Activated naive CD4-positive, alpha-beta T cell treated with anti-CD3 and anti-CD28 coated beads, Interleukin-2, amount 50 U/mL, for 72 hours (primary cell): ENCODE data around the gene SPTLC1. TPM values are rescaled to one million over a fixed set of nuclear protein-coding genes. Genes with fewer than 3 reads are reported as not detected.
"Not testable (repeated sequence)": the region's sequence is repeated elsewhere in the genome, so short reads cannot be mapped to it uniquely, and the experiment has no call there.

ENCODE experiments used
- ATAC-seq, 2 donors: fragments of 150-1000 bp; cut with Tn5 transposase; 2 replicates each; pipeline ENCODE4 v1.10.0; 2021; ENCODE audit warnings: mild to moderate bottlenecking in 2 of 2, moderate library complexity in 2 of 2
- DNase-seq, 2 donors: peaks; one replicate each; pipeline ENCODE4 v3.0.0; 2021 to 2022; ENCODE audit warnings: low spot score in 2 of 2
- H3K27ac Mint-ChIP-seq, 2 donors: one replicate each; pipeline ENCODE4 v1.8.0; 2022; ENCODE audit warnings: mild to moderate bottlenecking in 2 of 2, mixed read lengths in 2 of 2
- H3K36me3 Mint-ChIP-seq, 2 donors: one replicate each; pipeline ENCODE4 v1.8.0; 2022; ENCODE audit warnings: mixed read lengths in 2 of 2
- H3K9me3 Mint-ChIP-seq, 2 donors: one replicate each; pipeline ENCODE4 v1.8.0; 2022; ENCODE audit warnings: mixed read lengths in 2 of 2
- total RNA-seq, 2 donors: library from RNA; stranded (reverse); gene quantifications; one replicate each; pipeline ENCODE4 v1.2.3, GENCODE V29; 2022

The SPTLC1 gene
- total RNA-seq, 2 donors from 2014 or later: 49.8 to 52.3 TPM

DNA sequence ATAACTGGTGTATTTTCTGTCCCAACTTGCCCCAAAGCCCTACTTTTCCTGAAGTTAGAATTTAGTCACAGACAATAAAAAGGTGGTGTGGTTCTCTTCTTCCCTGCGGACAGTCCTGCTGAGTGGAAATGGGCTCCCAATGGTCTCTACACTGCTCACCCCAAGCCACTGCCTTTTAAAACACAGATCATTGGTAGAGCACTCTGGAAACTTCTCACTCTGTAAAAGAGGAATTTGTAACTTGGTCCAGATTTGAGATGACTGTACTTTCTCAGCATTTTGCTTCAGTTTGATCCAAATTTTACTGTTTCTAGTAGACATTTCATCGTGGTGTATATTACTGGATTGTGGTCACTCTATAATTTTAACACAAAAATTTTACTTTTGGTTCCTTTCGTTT, 84.8 kb downstream of the SPTLC1 start:
- DNase-seq: no peak
- H3K9me3 Mint-ChIP-seq: no peaks in the 10 kb centered on the region
- H3K27ac Mint-ChIP-seq: peak overlapping the region in 1 of 2 donors; percentile 61
- peaks cover 8 to 15% of the 10 kb centered on the region in 2 donors for H3K36me3 Mint-ChIP-seq
- ATAC-seq: no peak

DNA sequence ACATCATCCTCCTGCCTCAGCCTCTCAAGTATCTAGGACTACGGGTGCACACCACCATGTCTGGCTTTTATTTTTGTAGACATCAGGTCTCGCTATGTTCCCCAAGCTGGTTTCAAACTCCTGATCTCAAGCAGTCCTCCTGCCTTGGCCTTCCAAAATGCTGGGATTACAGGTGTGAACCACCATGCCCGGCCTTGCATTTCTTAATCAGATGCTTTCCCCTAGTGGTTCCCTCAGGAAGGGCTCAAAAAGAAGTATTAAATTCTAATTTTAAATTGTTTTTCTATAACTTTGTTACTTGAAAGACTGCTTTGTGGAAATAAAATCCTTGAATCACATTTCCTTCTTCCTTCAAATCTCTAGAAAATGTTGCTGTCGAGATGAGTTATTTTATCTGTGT, 85.7 kb downstream of the SPTLC1 start:
- peak overlapping the region in 1 of 2 donors; percentile 61 for H3K27ac Mint-ChIP-seq
- ATAC-seq (no peak), DNase-seq (no peak)
- peaks cover 8 to 13% of the 10 kb centered on the region in 2 donors for H3K36me3 Mint-ChIP-seq
- no peaks in the 10 kb centered on the region for H3K9me3 Mint-ChIP-seq

DNA sequence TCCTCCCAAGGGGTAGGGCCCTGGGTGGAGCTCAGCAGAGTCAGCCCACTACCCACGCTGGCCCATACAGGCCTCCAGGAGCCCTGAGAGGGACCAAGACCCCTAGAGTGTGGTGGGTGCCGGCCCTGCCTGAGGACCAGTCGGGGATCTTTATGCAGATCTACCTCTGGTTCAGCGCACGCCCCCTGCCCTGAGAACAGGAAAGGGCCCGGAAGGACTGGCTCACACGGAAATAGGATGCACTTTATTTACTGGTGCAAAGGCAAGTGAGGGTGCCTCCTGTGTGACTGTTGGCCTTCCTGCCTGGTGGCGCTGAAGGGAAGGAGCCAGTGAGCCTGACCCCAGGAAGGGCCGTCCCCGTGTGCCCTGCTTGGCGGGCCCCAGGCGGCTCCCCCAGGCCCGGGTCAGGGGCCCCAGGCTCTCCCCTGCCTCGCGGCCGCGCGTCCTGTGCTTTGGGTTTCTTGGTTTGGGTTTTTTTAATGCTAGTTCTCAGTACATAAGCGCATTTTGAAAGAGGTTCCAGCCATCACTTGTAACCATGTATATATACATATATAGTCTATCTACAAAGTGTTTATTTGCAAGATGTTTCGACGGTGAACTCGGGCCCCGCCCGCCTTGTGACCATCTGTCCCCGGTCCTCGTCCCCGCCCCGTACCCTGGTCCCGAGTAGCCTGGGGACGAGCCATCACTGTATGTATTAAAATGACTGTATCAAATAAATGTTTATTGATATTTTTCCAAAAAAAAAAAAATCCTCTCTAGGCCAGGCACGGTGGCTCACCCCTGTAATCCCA, 88.8 kb downstream of the SPTLC1 start:
- no peak for DNase-seq
- H3K36me3 Mint-ChIP-seq: peaks cover 0 to 8% of the 10 kb centered on the region in 2 donors
- peak in 1 of 2 donors; percentile 18 for ATAC-seq
- H3K27ac Mint-ChIP-seq: no peak overlapping the region
- H3K9me3 Mint-ChIP-seq: peaks cover 0 to 6% of the 10 kb centered on the region in 2 donors

DNA sequence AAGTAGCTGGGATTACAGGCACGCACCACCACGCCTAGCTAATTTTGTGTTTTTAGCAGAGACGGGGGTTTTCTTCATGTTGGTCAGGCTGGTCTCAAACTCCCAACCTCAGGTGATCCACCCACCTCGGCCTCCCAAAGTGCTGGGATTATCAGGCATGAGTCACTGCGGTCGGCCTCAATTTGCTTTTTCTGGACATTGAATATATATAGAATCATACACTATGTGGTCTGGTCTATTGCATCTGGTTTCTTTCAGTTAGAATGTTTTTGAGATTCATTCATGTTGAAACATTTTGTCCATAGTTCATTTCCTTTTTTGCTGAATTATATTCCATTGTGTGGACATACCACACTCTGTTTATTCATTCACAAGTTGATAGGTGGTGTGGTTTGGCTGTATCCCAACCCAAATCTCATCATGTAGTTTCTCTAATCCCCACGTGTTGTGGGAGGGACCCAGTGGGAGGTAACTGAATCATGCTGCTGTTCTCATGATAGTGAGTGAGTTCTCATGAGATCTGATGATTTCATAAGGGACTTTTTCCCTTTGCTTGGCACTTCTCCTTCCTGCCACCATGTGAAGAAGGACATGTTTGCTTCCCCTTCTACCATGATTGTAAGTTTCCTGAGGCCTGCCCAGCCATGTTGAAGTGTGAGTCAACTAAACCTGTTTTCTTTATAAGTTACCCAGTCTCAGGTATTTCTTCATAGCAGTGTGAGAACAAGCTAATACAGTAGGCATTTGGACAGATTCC, 93.2 kb downstream of the SPTLC1 start:
- H3K9me3 Mint-ChIP-seq: not testable (repeated sequence)
- peak; percentile 30 to 64 for ATAC-seq

DNA sequence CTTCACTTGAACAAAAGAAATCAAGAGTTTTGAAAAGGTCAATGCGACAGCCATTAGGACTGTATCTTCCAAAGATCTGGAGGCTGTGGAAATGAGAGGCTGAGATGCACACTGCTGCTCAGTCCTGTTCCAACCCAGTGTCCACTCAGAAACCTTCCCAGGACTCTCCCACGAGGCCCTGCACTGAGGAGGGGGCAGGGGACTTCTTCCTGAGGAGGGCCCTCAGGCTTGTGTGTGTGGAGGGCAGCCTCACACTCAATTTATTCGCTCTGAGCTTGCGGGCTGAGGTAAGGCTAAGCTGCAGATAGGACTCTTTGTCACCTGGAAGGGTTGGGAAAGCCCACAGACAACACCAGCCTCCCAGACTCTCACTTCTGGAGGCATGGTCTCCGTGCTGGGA, 95.6 kb downstream of the SPTLC1 start:
- peaks cover 3 to 6% of the 10 kb centered on the region in 2 donors for H3K9me3 Mint-ChIP-seq
- H3K36me3 Mint-ChIP-seq: peaks cover 0 to 8% of the 10 kb centered on the region in 2 donors
- no peak for DNase-seq
- H3K27ac Mint-ChIP-seq: no peak overlapping the region
- no peak for ATAC-seq

More for the DNA sequence above, 93.2 kb downstream of the SPTLC1 start:
- H3K36me3 Mint-ChIP-seq, DNase-seq, H3K27ac Mint-ChIP-seq: not testable (repeated sequence)

DNA sequence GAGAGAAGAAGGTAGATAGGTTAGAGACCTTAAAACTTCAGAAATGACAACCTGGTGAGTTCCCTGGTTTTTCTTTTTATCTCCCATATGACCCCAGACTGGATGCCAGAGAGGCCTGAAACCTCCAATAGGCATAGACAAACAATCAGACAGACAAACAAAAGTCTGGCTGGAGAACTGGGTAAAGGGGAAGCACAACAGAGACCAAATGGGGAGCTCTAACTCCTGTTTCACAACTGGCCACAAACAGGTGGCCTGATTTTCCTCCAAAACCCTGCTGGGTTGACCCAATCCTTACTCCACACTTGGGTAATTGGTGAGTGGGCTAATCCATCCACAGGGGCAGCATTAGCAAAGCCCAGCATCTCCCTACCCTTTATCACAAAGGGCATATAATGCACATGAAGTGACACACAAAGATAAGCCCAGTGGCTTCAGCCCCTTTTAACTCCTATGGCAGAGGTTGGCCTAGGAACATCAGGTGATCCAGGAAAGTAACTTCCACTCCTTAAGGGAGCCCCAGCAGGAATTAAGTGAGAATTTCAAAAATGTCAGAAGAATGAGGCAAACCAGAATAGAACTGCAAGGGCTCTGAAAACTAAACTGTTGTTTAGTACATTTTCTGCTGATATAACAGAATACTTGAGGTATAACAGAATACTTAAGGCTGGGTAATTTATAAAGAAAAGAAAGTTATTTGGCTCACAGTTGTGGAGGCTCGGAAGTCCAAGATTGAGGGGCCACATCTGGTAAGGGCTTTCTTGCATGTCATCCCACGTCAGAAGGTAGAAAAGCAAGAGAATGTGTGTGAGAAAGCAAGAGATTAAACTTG, 104.3 kb downstream of the SPTLC1 start:
- H3K27ac Mint-ChIP-seq: no peak overlapping the region
- ATAC-seq: no peak
- no peak for DNase-seq
- no peaks in the 10 kb centered on the region for H3K9me3 Mint-ChIP-seq
- H3K36me3 Mint-ChIP-seq: no peaks in the 10 kb centered on the region

DNA sequence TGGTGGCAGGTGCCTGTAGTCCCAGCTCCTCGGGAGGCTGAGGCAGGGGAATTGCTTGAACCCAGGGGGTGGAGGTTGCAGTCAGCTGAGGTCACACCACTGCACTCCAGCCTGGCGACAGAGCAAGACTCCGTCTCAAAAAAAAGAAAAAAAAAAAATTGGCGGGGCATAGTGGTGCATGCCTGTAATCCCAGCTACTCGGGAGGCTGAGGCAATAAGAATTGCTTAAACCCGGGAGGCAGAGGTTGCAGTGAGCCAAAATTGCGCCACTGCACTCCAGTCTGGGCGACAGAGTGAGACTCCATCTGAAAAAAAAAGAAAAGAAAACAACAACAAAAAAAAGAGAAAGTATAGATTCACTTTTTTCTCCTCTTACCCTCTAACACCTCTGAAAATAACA, 105.0 kb downstream of the SPTLC1 start:
- not testable (repeated sequence) for H3K36me3 Mint-ChIP-seq, H3K27ac Mint-ChIP-seq, H3K9me3 Mint-ChIP-seq, DNase-seq, ATAC-seq

DNA sequence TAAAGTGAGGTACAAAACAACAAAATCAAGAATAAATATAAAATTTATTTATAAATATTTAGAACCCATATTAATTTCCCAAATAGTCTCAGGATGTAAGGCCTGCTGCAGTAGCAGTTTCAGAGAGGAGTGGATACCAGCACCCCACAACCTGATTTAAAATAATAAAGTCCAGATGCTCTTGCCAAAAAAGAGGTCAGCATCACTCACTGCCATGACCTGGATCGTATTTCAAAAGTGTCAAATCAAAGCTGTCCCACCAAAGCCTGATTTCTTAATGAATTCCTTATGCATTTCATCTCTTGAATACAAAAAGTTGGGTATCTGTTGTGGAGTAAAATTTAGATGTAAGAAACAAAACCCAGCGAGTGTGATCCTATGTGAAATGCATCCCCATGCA, 107.2 kb downstream of the SPTLC1 start:
- H3K36me3 Mint-ChIP-seq: no peaks in the 10 kb centered on the region
- DNase-seq (no peak), ATAC-seq (no peak)
- no peaks in the 10 kb centered on the region for H3K9me3 Mint-ChIP-seq
- no peak overlapping the region for H3K27ac Mint-ChIP-seq

DNA sequence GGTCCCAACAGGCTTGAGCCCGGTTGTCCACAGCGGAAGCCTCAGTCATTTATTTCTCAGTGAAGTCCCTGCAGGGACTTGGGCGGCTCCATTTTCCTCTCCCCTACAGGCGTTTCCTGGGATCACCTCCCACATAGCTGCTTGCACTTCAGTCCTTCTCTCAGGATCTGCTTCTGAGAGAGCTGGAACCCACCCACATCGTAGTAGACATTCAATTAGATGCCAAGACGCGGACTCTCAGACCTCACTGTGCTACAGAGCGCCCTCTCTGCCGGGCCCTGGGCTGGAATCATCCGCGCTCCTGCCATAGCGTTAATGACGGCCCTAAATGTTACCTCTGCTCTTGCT, 111.2 kb downstream of the SPTLC1 start:
- DNase-seq: no peak
- no peak overlapping the region for H3K27ac Mint-ChIP-seq
- no peaks in the 10 kb centered on the region for H3K9me3 Mint-ChIP-seq
- H3K36me3 Mint-ChIP-seq: no peaks in the 10 kb centered on the region
- ATAC-seq: no peak

DNA sequence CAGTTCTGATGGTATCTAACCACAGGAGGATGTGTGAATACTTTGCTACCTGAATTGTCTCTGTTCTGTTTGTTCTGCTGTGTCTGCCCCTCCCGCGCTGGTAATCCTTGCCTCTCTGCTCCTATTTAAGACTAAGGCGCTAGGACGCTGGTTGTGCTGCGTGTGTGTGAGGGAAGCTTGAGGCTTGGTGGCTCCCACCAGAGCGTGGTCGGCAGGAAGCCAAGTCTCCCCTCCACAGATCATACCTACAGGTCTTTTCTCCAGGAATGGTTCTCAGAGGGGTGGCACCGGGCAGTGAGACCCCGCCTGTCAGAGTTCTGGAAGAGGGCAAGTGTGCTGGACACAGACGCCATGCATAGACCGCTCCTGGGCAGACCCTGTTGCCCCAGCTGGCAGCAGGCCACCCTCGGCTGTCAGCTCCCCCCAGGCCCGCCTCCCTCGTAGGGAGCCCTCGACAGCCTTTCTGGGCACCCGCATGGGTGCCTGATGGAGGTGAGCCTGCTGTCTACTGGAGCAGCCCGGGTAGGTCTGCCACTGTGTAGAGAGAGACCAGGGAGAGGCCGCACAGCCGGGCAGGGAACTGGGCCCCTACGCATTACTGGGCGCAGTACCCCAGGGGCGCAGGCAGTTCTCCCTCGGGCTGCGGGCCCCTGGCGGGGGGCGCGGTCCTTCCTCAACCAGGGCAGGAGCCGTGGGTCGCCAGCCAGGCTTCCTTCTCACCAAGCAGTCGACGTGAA, 111.7 kb downstream of the SPTLC1 start:
- Mint-ChIP-seq H3K27ac (no peak overlapping the region), H3K9me3 (no peaks in the 10 kb centered on the region), H3K36me3 (no peaks in the 10 kb centered on the region)
- DNase-seq (no peak), ATAC-seq (no peak)

DNA sequence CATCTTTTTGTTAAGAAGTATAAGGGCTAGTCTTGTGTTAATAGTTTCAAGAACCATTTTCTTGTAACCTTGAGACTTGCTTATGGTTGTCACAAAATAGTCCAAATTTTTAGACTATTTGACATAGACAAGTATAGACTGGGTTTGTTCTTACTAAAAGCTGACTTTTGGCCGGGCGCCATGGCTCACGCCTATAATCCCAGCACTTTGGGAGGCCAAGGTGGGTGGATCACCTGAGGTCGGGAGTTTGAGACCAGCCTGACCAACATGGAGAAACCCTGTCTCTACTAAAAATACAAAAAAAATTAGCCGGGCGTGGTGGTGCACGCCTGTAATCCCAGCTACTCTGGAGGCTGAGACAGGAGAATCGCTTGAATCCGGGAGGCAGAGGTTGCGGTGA, 113.3 kb downstream of the SPTLC1 start:
- H3K27ac Mint-ChIP-seq, H3K36me3 Mint-ChIP-seq, DNase-seq, H3K9me3 Mint-ChIP-seq, ATAC-seq: not testable (repeated sequence)

DNA sequence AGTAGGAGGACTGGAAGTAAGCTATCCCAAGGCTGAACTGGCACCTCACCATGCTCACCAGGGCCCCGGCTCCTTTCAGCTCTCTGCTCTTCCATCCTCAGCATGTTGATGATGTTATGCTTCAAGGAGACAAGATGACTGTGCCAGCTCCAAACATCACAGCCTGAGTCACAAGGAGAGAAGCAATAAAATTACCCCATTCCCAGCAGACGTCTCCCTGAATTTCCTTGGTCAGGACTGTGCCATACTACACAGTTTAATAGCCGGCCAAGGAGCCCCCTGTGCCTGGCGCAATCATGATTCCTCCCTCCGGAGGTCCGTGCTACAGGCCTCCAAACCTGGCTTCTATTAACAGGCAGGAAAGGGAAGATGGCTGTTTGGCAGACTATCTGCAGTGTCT, 114.0 kb downstream of the SPTLC1 start:
- no peaks in the 10 kb centered on the region for H3K9me3 Mint-ChIP-seq
- DNase-seq (no peak), ATAC-seq (no peak)
- no peaks in the 10 kb centered on the region for H3K36me3 Mint-ChIP-seq
- no peak overlapping the region for H3K27ac Mint-ChIP-seq

DNA sequence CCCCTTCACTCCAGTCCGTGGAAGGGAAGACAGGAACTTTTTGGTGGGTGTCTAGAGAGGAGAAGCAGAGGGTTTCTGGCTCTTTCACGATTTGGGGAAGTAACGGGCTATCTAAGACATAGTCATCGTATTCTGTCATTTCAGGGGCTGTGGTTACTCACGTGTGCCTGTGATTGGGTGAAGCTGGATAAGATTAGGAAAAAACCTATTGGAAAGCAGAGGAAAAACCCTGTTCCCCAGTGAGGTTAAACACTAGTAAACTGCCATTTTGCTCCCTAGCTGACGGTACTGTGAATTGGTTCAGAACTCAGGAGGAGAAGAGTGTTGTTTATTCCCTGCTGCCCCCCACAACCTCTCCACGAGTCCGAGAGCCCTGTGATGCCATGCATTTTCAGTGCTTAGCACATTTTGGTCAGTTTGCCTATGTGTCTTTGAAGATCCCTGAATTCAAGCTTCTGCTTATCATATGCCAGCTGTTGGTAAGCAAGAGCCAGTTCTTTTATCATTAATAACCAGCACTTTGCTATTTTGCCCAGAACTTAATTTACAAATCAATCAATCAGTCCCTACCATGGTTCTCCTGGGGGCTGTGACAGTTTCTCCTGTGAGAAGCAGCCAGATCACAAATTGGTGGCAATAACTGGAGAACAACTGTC, 120.1 kb downstream of the SPTLC1 start:
- no peak for ATAC-seq
- no peaks in the 10 kb centered on the region for H3K36me3 Mint-ChIP-seq
- DNase-seq: no peak
- no peaks in the 10 kb centered on the region for H3K9me3 Mint-ChIP-seq
- no peak overlapping the region for H3K27ac Mint-ChIP-seq

DNA sequence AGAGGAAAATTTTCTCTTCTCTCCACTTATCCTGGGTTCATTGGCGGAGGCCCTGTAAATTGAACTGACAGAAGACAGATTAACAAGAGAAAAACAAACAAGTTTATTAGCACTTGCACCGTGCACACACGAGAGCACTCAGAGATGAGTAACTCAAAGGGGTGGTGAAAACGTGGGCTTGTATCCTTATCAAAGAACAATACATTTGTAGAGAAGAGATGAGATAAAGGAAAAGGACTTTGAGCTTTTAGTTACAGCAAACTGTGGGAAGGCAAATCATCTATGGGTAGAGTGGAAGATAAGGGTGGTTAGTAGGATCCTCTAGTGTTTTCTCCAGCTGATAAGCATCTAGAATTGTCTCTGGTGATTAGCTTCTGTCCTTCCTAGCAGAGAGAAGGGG, 120.8 kb downstream of the SPTLC1 start:
- DNase-seq: no peak
- no peak for ATAC-seq
- Mint-ChIP-seq H3K27ac (no peak overlapping the region), H3K36me3 (no peaks in the 10 kb centered on the region), H3K9me3 (no peaks in the 10 kb centered on the region)

DNA sequence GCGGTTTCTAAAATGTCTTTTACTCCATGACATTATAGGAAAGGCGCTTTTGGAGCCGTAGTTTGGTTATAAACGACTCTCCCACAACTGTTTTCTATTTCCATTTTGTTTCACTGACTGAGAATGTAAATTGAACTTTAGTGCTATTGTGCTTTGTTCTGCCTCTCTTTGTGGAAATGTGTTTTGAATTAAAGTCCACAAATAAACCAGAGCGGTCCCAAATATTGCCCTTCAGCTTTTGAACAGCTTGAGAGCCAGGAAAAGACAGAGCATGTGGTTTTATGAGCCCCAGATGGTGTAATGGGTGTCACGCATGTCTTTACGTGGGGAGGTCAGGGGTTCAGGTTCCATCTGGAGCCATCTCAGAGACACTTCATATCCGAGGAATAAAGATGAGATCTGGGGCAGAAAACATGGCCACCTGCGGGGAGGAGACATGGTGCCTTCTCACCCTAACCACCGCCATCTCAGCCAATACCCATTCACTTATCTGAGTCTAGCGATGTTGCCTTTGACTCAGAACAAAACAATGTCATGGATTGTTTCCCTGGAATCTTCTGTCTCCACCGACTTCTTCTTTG, 122.7 kb downstream of the SPTLC1 start:
- ATAC-seq (no peak), DNase-seq (no peak)
- H3K27ac Mint-ChIP-seq: no peak overlapping the region
- no peaks in the 10 kb centered on the region for H3K9me3 Mint-ChIP-seq
- no peaks in the 10 kb centered on the region for H3K36me3 Mint-ChIP-seq
